Left hindlimb (tissue), 1 donor: ENCODE results near the gene AK9.
"Not testable (repeated sequence)": the region's sequence is repeated elsewhere in the genome, so short reads cannot be mapped to it uniquely, and the experiment has no call there.

ENCODE experiments used
- DNase-seq: peaks from one replicate; pipeline ENCODE4 v3.0.0-alpha.2; 2018

The AK9 gene

DNA sequence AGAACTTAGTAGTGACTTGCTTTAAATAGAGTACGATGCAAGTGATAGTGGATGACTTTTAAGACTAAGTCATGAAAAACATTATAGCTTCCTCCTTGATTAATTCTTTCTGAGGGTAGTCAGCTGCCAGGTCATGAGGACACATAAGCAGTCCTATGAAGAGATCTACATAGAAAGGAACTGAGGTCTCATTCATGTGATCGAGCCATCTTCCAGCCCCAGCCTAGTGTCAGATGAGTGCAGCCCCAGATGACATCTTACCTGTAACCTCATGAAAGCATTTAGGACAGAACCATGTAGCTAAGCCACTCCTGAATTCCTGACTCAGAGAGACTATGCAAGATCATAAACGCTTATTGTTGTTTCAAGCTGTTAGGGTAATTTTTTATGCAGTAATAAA, 67.7 kb downstream of the AK9 start:
- no peak for DNase-seq

DNA sequence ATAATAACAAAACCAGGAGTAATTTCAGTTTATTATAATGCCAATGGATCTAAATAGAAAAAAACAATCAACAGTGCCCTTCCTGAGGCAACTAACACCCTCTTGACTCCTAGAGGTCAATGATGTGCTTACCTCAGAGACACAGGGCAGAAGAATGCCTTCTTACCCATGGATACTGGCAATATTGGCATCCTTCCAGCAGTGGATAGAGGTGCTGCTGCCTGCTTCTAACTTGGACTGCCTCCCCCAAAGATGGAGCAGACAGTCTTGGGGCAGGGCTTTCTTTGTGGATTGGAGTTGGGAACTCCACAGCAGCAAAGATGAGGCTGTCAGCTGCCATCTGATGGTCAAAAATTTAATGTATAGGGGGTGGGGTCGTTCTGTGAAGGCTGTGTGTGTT, 78.7 kb downstream of the AK9 start:
- no peak for DNase-seq

DNA sequence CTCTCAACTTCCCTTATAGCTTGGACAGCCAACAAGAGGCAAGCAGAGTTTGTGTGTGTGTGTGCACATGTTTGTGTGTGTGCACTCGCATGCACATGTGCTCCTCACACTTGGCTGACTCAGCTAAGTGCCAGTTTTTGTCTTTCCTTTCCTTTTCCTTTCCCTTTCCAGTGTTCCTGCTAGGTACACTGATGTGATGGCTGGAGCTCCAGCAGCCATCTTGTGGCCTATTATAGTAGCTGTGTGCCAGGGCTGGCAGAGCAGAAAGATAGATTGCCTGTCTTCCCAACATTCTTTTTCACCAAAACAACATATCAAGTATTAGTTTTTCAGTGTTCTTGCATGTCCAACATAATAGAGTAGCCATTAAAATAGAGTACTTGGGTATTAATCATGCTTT, 79.5 kb downstream of the AK9 start:
- DNase-seq: no peak

DNA sequence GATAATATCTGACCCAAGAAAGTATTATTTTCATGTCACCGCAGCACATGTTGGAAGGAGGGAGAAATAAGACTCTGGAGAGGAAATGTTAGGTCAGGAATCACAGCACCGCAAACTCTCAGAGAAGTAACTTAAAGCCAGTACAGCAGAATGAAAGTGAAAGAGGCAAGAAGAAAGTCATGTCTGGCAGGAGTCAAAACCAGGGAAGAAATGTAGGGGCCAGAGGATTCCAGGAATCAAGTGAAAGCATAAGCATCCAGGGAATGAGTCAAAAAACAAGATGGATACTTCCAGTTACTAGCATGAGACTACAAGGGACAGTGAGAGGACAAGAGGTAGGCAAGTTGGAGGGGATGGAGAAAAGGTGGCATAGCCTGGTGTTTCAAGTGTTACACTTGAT, 80.4 kb downstream of the AK9 start:
- DNase-seq: no peak

DNA sequence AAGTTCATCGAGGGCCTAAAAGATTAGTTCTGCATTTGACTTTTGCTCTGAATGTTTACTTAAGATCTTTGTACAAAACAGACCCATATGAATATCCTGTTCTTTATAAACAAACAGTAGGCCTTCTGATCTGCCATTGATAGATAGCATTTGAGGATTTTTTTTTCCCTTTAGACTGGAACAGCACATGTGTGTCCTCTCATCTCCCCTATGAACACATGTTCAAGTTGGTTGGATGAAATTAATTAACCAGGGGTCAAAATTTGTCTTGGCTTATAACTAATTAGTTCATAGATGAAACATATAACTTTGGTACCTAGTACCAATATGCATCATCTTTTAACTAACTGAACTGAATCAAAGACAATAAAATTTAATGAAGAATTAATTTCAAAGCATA, 81.3 kb downstream of the AK9 start:
- DNase-seq: no peak

DNA sequence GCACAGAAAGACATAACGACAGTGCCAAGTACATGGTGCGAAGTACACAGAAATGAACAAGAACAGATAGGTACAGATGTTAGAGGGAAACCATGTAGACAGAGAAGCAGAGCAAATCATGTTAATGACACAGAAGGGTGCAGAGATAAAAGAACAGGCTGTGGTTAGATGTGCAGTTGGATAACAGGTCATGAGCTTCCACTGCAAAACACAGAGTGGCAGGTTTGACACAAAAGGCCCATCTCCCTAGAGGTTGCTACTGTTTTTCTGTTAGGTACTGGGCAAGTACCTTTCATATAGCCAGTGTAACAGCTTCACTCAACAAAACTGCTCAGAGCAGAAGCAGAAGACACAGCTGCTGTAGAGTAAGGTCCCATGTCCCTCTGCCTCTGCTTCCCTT, 84.6 kb downstream of the AK9 start:
- DNase-seq: no peak

DNA sequence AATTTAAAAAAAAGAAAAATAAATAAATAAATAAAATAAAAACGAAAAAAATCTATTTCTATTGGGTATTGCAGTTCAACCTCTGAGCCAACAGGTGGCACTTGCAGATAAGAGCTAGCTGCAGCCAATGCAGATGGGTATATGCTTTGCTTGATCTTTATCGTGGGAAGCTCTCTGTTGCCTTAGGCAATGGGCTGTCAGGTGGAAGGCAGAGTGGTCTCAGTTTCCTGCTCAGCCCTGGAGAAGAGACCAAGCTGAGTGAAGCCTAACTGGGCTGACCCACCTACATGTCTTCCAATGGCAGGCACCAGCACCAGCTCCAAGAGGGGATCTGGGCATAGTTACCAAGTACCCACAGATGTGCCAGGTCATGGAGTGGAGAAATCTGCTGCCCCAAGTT, 95.0 kb downstream of the AK9 start:
- no peak for DNase-seq

DNA sequence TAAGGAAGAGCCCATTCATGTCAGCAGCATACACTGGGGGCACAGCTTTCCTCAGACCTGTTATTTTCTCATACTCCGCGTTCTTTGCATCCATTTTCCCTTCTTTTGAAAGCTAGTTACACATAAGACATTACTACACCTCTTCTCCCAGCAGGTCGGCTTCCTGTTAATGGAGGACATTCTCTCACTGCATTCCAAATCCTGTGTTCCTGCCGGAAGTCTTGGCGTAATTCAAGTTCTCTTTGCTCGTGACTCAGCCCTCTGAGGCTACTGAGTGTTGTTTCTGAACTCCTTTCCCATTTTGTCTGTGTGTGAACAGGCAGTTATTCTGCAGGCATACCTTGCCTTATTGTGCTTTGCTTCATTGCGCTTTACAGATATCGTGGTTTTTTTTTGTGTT, 110.5 kb downstream of the AK9 start:
- no peak for DNase-seq

DNA sequence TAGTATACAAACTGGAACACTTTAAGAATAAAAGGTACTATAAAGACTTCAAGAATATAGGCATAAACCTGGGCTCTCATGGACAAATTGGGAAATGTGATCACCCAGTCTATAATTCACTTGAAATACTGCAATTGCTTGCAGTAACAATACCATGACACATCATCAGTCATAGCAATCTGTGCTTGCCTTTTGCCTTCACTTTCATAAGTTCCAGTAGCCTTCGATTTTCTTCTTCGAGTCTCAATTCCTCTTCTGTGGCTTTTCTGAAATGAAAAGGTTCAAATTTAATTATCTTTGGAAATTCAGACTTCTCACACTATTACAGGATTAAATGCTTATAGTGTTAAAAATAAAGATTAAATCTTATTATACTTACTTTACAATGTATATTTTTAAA, 111.6 kb downstream of the AK9 start:
- DNase-seq: no peak

DNA sequence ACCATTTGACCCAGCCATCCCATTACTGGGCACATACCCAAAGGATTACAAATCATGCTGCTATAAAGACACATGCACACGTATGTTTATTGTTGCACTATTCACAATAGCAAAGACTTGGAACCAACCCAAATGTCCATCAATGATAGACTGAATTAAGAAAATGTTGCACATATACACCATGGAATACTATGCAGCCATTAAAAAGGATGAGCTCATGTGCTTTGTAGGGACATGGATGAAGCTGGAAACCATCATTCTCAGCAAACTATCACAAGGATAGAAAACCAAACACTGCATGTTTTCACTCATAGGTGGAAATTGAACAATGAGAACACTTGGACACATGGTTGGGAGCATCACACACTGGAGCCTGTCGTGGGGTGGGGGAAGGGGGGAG, 121.1 kb downstream of the AK9 start:
- not testable (repeated sequence) for DNase-seq

DNA sequence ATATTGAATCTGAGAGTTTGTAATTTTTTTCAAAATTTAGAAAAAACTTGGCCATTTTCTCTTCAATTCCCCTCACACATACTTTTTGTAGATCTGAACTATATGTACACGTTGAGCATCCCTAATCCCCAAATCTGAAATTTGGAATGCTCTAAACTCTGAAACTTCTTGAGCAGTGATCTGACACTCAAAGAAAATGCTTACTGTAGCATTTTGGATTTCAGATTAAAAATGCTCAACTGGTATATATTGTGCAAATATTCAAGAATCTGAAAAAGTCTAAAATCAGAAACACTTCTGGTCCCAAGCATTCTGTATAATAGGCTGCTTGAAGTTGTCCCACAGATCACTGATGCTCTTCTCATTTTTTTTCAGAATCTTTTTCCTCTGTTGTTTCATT, 129.2 kb downstream of the AK9 start:
- no peak for DNase-seq

DNA sequence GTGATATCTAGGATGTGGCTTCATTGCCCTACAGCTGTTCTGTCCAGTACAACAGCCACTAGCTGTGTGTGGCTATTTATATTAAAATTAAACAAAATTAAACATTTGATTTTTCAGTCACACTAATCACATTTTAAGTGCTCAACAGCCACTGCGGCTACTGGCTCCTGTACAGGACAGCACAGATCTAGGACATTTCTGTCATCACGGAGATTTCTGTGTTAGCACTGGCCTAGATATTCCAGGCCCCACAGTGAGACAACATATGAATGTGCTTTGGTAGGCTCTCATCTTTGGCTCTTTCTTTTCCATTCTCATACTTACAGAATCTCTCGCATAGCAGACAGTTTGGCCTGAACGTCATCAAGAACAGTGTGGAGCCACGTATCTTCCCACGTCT, 159.6 kb downstream of the AK9 start:
- no peak for DNase-seq

DNA sequence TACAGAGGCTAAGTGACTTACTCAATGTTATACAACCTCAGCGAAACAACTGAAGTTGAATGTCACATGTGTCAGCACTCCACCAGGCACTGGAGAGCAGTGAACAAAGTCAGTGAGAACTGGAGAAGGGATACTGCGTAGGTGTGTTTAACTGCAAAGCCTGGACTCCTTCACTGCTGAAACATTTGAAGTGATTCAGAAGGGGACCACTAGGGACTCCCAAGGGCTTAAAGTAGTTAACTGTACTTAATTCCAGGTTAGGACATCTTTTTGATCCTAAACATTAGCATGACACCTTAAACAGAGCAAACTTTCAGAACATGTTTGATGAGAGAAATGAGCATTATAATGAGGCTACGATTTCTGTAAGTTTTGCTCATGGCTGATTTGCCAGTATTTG, 163.0 kb downstream of the AK9 start:
- DNase-seq: no peak

DNA sequence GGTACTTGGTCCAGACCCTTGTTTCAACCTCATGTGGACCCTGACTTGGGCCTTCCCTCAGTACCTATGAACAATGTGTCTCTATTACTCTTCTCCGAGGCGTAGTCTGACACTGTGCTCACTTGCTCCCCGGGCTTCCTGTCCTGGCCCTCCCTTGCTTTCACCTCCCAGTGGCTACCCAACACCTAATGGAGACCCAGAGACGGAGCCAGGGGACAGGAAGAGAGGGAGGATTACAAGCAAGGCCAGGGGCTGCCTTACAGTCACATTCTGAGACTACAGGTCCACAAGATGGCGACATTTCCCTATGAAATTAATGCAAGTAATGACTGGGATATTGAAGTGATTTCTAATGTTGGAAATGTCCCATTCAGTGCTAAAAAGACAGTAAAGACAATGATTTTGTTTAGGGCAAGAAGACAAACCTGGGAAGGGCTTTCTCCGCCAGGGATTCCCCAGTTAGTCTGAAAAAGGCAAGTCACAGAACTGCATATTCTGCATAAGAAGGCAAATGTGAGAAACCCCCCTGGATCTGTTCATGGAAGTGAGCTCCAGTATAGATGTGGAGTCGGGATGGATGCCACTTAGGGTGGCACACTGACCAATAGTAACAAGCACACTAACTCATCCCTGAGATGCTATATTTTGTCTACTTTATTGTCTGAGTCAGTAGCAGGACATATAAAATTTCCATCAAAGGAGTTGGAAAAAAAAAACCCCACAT, 163.9 kb downstream of the AK9 start:
- no peak for DNase-seq

DNA sequence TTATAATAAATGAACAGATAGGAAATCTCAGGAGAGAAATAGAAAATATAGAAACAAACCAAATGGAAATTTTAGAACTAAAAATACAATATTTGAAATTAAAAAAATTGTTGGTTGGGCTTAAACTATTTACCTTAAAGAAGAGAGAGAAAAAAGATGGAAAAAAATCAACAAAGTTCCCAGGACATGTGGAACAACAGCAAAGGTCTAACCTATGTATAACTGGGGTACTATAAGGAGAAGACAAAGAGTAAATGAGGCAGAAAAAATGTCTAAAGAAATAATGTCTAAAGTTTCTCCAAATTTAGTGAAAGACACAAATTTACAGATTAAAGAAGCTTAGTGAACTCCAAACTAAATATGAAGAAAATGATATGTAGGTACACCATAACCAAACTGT, 166.9 kb downstream of the AK9 start:
- DNase-seq: no peak

DNA sequence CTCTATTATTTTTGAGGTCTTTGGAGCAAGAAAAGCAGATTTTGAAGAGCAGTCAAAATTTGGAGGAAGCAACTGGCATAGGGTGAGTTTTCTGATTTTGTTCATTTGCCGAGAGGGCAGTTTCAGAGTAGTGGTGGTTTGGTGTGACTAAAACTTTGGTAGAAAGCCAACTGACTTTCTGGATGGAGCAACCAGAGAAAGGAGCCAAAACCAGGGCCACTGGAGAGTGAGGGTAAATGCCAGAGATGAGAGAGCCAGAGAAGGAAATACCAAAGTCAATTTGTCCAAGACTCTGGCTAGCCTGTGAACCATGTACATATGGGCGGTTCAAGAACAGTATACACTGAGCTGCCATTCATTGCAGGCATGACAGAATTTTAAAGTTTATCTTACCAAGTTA, 167.5 kb downstream of the AK9 start:
- no peak for DNase-seq

DNA sequence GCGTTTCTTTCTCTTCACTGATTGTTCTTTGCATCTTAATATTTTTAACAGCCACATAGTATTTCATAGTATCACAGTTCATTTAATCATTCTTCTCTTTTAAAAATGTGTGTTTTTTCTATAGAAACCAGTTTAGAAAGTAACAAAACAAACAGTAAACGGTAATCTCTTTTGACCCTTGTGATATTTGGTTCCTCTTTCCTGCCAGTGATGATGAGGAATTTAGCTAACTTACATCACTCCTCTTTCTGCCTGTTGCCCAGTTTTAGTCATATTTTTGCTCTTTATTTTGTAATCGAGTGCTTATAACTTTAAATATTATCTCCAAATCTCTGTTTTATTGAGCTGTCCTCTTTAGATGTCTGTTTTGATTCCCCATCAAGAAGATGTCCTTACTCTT, 169.9 kb downstream of the AK9 start:
- no peak for DNase-seq

DNA sequence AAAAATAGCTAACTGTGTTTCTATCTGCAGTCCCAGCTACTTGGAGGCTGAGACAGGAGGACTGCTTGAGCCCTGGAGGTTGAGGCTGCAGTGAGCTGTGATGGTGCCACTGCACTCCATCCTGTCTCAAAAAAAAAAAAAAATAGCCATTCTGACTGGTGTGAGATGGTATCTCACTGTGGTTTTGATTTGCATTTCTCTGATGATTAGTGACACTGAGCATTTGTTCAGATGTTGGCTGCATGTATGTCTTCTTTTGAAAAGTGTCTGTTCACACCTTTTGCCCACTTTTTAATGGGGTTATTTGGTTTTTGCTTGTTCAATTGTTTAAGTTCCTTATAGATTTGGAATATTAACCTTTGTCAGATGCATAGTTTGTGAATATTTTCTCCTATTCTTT, 171.4 kb downstream of the AK9 start:
- DNase-seq: not testable (repeated sequence)

DNA sequence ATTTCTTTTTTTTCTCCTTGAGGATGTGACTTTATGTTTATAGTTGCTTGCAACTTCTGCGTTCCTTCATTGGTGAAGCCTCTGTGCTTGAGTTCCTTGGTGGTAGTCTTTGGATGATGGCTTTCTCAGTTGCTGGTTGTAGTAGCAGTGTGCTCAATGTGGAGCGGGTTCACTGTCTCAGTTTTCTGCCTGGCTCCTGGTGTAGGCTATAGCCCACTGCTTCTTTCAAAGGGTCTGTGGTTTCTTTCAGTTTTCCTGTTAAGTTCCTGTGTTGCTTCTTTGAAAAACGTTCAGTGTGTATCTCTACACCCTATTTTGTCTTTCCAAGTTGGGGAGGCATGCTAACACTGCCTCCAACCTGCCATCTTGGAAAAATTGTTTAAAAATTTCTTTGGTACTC, 174.1 kb downstream of the AK9 start:
- no peak for DNase-seq

DNA sequence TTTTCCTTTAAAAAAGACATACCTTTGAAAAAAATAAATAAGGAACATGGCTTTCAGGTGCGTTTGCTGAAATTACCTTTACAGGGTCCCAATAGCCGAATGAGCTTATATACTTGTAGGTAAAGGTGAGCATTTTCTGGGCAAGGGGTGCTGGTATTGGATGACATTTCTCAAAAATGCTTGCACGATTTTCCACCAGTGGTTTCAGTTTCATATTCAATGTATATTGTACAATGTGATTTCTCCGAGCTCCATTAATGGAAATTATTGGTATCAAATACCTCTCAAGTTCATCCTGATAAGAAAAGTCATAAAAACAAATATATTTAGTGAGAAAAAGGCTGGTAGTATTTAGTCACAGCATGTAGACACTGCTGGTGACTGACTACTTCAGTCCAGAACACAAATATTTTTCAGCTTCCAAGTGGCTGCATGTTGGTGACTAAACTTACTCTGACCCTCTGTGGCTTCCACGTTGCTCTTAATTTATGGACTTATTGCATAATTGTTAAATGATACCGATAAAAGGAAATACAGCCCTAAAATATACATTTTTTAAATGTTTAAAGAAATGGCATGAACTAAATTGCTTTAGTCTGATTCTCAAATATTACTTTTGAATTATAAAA, 175.1 kb downstream of the AK9 start:
- no peak for DNase-seq

DNA sequence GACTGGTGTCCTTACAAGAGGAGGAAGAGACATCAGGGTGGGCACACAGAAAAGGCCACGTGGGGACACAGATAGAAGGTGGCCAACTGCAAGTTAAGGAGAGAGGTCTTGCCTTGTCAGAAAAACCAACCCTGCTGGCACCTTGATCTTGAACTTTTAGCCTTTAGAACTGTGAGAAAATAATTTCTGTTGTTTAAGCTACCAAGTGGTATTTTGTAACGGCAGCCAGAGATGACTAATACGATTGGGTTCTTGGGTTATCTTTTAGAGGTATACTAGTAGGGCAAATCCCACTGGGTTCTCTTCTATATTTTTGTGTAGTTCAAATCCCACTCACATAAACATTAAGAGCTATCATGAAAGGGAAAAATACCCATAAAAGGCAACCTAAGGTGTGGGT, 176.1 kb downstream of the AK9 start:
- DNase-seq: no peak

DNA sequence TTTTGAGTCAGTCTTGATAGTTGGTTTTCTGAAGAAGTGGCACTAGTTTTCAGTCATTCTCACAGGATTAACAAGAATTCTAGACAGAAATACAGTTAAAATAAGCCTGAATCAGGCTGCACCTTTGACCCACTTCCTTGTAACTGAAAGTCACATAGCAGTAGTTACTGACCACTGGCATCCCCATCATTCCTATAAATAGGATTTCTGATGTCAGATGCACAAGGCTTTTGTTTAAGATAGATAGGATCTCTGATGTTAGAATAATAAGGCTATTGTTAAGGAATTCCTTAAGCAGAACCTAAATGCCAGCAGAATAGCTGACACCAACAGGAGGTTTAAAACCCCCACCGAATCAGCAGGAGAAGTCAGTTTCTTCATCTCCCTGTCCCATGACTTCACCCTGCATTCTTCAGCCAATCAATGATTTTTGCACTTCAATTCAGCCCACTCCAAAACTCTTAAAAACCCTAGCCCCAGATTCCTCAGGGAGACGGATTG, 177.4 kb downstream of the AK9 start:
- no peak for DNase-seq

DNA sequence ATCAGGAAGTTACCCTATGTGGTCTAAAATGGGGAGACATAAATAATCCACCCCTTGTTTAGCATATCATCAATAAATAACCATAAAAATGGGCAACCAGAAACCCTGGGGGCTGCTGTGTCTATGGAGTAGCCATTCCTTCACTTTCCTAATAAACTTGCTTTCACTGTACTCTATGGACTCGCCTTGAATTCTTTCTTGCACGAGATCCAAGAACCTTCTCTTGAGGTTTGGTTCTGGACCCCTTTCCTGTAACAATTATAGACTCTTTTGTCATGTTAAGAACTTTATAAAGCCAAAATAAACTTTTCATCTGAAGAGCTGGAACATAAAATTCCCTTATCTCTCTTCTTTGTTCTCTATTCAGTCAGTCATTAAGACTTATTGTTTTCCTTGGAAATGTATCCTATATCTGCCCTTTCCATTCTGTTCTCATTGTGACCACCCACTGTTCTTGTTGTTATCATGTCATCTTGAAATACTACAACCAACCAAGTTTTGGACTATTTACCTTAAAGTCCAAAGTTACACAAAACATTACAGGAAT, 178.7 kb downstream of the AK9 start:
- no peak for DNase-seq

DNA sequence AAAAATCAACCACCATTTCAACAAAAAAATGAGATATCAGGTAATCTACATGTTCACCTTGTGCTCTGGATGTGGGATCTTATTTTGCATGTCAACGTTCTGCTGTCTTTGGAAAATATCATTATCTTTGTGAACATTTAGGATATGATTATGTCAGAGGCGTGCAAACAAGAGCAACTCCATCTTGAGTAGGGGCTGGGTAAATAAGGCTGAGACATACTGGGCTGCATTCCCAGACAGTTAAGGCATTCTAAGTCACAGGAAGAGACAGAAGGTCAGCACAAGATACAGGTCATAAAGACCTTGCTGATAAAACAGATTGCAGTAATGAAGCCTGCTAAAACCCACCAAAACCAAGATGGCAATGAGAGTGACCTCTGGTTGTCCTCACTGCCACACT, 179.2 kb downstream of the AK9 start:
- DNase-seq: no peak

DNA sequence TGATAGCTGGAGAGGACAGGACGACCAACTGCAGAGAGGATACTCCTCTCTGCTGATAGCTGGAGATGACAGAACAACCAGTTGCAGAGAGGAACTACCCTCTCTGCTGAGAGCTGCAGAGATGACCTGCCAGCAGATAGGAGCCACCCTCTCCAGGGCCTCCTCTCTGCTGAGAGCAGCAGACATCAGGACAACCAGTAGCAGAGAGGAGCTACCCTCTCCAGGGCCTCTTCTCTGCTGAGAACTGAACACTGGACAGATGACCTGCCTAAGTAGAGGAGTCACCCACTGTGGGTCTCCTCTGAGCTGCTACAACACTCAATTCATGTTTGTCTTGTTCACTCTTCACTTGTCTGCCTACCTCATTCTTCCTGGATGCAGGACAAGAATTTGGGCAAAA, 180.6 kb downstream of the AK9 start:
- DNase-seq: no peak
